ENCODE results near the gene WWTR1. TPM values are rescaled to one million over a fixed set of nuclear protein-coding genes. Genes with fewer than 3 reads are reported as not detected.

The WWTR1 gene
- total RNA-seq, 1 donor from 2014 or later: 0.73 TPM

DNA sequence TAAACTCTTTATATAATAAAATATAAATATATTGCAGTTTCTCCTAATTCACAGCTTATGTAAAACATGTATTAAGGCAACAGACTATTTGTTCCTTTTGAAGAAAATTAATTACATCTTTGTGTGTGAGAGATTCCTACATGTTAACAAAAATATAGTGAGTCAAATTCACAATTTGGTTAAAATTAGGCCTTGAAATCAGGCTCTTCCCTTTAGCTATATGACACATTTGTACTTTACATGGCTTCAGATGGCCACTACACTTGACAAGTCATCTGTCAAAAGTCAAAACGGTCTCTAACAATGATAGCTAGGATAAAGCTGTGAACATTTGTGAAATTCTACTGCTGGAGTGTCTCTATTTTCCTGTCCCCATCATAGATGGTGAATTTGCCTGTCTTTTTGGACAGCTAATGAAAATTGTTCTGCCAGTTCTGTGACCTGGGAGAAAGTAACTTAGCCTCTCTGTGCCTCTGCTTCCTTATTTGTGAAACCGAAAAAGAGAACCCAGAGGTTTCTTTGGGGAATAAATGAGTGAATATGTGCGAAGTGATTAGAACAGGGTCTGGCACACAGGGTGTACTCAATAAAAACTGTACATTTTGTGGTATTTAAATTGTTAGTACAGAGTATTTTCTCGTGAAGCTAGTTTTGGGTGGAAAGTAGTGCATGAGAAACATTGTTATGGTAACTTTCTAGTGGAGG is 159.7 kb downstream of the WWTR1 start:
- TF ChIP-seq, protein P1, sequence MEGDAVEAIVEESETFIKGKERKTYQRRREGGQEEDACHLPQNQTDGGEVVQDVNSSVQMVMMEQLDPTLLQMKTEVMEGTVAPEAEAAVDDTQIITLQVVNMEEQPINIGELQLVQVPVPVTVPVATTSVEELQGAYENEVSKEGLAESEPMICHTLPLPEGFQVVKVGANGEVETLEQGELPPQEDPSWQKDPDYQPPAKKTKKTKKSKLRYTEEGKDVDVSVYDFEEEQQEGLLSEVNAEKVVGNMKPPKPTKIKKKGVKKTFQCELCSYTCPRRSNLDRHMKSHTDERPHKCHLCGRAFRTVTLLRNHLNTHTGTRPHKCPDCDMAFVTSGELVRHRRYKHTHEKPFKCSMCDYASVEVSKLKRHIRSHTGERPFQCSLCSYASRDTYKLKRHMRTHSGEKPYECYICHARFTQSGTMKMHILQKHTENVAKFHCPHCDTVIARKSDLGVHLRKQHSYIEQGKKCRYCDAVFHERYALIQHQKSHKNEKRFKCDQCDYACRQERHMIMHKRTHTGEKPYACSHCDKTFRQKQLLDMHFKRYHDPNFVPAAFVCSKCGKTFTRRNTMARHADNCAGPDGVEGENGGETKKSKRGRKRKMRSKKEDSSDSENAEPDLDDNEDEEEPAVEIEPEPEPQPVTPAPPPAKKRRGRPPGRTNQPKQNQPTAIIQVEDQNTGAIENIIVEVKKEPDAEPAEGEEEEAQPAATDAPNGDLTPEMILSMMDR (IDR thresholded peaks at IDR 0.05): no peak
- DNase-seq: no peak
- no peak overlapping the region for H3K4me3 Mint-ChIP-seq
- intact Hi-C loops (cut with micrococcal nuclease): no loop called here
- no peaks in the 10 kb centered on the region for H3K36me3 Mint-ChIP-seq (ENCODE audit: low read depth)
- H3K27ac Mint-ChIP-seq: no peak overlapping the region
- ATAC-seq (ENCODE audit: low read depth): no peak
- ChIA-PET CTCF (interaction anchor here (0.6 kb wide), 1 partner anchor 17 kb away, joined by 3 read pairs; no protein-coding TSS in a partner anchor), POLR2A (no interaction called here)
- no peaks in the 10 kb centered on the region for H3K9me3 Mint-ChIP-seq
- no peaks in the 10 kb centered on the region for H3K4me1 Mint-ChIP-seq
- H3K27me3 Mint-ChIP-seq: peaks cover 9% of the 10 kb centered on the region

DNA sequence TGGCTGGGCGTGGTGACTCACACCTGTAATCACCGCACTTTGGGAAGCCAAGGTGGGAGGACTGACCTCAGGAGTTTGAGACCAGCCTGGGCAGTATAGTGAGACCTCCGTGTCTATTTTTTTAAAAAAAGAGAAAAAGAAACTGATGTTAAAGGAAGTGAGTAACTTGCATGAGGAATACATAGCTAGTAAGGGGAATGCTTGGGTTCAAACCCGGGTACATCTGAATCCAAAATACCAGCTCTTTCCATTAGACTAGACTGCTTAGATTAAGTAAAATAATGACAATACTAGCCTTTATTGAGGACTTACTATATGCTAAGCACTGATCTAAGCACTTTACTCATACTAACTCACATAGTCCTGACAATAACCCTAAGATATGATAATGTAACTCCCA is 160.9 kb downstream of the WWTR1 start:
- H3K36me3 Mint-ChIP-seq (ENCODE audit: low read depth): no peaks in the 10 kb centered on the region
- no peaks in the 10 kb centered on the region for H3K9me3 Mint-ChIP-seq
- ATAC-seq (ENCODE audit: low read depth): no peak
- no peak for DNase-seq
- H3K27me3 Mint-ChIP-seq: peaks cover 10% of the 10 kb centered on the region
- POLR2A ChIA-PET: no interaction called here
- no peak overlapping the region for H3K27ac Mint-ChIP-seq
- H3K4me1 Mint-ChIP-seq: no peaks in the 10 kb centered on the region
- TF ChIP-seq, protein P1 (IDR thresholded peaks at IDR 0.05): no peak
- no peak overlapping the region for H3K4me3 Mint-ChIP-seq
- intact Hi-C loops (cut with micrococcal nuclease): no loop called here
- CTCF ChIA-PET: no interaction called here

DNA sequence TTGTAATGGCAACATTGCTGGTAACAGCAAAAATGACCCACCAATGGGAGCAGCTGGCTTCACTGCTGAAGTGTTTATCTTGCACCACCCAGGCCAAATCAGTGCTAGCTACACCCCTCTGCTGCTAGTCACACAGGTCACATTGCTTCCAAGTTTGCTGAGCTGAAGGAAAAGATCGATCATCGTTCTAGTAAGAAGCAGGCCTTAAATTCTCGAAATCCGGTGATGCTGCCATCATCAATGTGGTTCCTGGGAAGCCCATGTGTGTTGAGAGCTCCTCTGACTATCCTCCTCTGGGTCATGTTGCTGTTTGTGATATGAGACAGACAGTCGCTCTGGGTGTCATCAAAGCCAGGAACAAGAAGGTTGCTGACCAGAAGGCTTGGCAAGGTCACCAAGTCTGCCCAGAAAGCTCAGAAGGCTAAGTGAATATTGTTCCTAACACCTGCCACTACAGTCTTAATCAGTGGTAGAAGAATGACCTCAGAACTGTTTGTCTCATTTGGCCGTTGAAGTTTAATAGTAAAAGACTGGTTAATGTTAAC is 162.2 kb downstream of the WWTR1 start:
- intact Hi-C loops (cut with micrococcal nuclease): no loop called here
- DNase-seq: no peak

DNA sequence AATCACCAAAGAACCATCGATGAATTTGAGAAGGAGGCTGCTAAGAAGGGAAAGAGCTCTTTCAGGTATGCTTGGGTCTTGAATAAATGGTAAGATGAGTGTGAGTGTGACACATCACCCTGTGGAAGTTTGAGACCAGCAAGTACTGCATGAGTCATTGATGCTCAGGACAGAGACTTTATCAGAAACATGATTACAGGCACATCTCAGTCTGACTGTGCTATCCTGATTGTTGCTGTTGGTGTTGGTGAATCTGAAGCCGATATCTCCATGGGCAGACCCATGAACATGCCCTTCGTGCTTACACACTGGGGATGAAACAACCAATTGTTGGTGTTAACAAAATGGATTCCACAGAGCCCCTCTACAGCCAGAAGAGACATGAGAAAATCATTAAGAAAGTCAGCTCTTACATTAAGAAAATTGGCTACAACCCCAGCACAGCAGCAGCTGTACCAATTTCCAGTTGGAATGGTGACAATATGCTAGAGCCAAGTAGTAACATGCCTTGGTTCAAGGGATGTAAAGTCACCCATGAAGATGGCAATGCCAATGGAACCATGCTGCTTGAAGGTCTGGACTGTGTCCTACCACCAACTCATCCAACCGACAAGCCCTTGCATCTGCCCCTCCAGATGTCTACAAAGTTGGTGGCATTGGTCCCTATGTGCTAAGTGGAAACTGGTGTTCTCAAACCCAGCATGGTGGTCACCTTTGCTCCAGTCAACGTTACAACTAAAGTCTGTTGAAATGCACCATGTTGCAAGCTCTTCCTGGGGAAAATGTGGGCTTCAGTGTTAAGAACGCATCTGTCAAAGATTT is 162.9 kb downstream of the WWTR1 start:
- H3K27me3 Mint-ChIP-seq: peaks cover 13% of the 10 kb centered on the region
- H3K4me3 Mint-ChIP-seq: no peak overlapping the region
- ChIA-PET POLR2A (no interaction called here), CTCF (no interaction called here)
- no peaks in the 10 kb centered on the region for H3K4me1 Mint-ChIP-seq
- intact Hi-C loops (cut with micrococcal nuclease): loop anchor here (1.0 kb wide), 1 partner anchor 222 kb away; no protein-coding TSS in a partner anchor
- TF ChIP-seq, protein P1 (IDR thresholded peaks at IDR 0.05): no peak
- H3K27ac Mint-ChIP-seq: no peak overlapping the region
- ATAC-seq (ENCODE audit: low read depth): no peak
- DNase-seq: no peak
- no peaks in the 10 kb centered on the region for H3K36me3 Mint-ChIP-seq (ENCODE audit: low read depth)
- H3K9me3 Mint-ChIP-seq: no peaks in the 10 kb centered on the region

More for the DNA sequence above, 162.2 kb downstream of the WWTR1 start:
- no peak overlapping the region for H3K4me3 Mint-ChIP-seq
- H3K36me3 Mint-ChIP-seq (ENCODE audit: low read depth): no peaks in the 10 kb centered on the region
- H3K4me1 Mint-ChIP-seq: no peaks in the 10 kb centered on the region
- no peak overlapping the region for H3K27ac Mint-ChIP-seq
- ATAC-seq (ENCODE audit: low read depth): no peak
- TF ChIP-seq, protein P1 (IDR thresholded peaks at IDR 0.05): no peak
- ChIA-PET CTCF (no interaction called here), POLR2A (no interaction called here)
- H3K9me3 Mint-ChIP-seq: no peaks in the 10 kb centered on the region
- peaks cover 13% of the 10 kb centered on the region for H3K27me3 Mint-ChIP-seq
